GM15510 (cell line): ENCODE measurements around the gene MARCHF11.

Source experiments
- POLR2A ChIP-seq: IDR thresholded peaks from 3 replicates; pipeline ENCODE4 v1.6.1; 2011; ENCODE audit warnings: borderline replicate concordance; ENCODE audit not compliant: insufficient read length; ENCODE audit errors: extremely low read depth

Gene MARCHF11

GRCh38 chr5:16143361-16144049 is 36.1 kb downstream of the MARCHF11 start:
- TF ChIP-seq POLR2A, result no peak

- TF ChIP-seq POLR2A, result no peak
Observed at GRCh38 chr5:16140944-16141343, 38.6 kb downstream of the MARCHF11 start.

- no peak for TF ChIP-seq POLR2A
Observed at GRCh38 chr5:16140417-16140816, 39.2 kb downstream of the MARCHF11 start.

GRCh38 chr5:16137177-16137576 is 42.4 kb downstream of the MARCHF11 start:
- TF ChIP-seq POLR2A, result no peak

GRCh38 chr5:16135506-16135905 is 44.1 kb downstream of the MARCHF11 start:
- no peak for TF ChIP-seq POLR2A

- TF ChIP-seq POLR2A, result no peak
Observed at GRCh38 chr5:16135003-16135402, 44.6 kb downstream of the MARCHF11 start.

- no peak for TF ChIP-seq POLR2A
Observed at GRCh38 chr5:16134204-16134603, 45.4 kb downstream of the MARCHF11 start.

- TF ChIP-seq POLR2A, result no peak
Observed at GRCh38 chr5:16131878-16132277, 47.7 kb downstream of the MARCHF11 start.

- TF ChIP-seq POLR2A, result no peak
Observed at GRCh38 chr5:16128944-16129343, 50.6 kb downstream of the MARCHF11 start.

GRCh38 chr5:16127865-16128544 is 51.6 kb downstream of the MARCHF11 start:
- TF ChIP-seq POLR2A, result no peak

- no peak for TF ChIP-seq POLR2A
Observed at GRCh38 chr5:16120579-16120978, 59.0 kb downstream of the MARCHF11 start.

GRCh38 chr5:16119790-16120189 is 59.8 kb downstream of the MARCHF11 start:
- TF ChIP-seq POLR2A, result no peak

GRCh38 chr5:16115140-16115539 is 64.5 kb downstream of the MARCHF11 start:
- TF ChIP-seq POLR2A, result no peak

- TF ChIP-seq POLR2A, result no peak
Observed at GRCh38 chr5:16108418-16108817, 71.2 kb downstream of the MARCHF11 start.

GRCh38 chr5:16104961-16105360 is 74.6 kb downstream of the MARCHF11 start:
- no peak for TF ChIP-seq POLR2A

GRCh38 chr5:16095612-16096011 is 84.0 kb downstream of the MARCHF11 start:
- TF ChIP-seq POLR2A, result no peak
